ENCODE results near the gene TRIM13. TPM values are rescaled to one million over a fixed set of nuclear protein-coding genes. Genes with fewer than 3 reads are reported as not detected.

The TRIM13 gene
- total RNA-seq, 4 donors from 2014 or later = 21.4 to 38.6 (median 34.8) TPM

GRCh38 chr13:49975826-49976225 lies 21.0 kb upstream of the TRIM13 start:
- Histone ChIP-seq H3K9me3 (no peaks in the 10 kb centered on the region), H3K4me3 (no peak overlapping the region), H3K4me1 (no peaks in the 10 kb centered on the region), H3K36me3 (no peaks in the 10 kb centered on the region), H3K27ac (replicated peaks in 1 of 4) (no peak overlapping the region), H3K27me3 (no peaks in the 10 kb centered on the region)
- intact Hi-C loops (cut with DNase I) = loop anchor here (2.0 to 5.0 kb wide), 3 partner anchors 556 to 936 kb away; no protein-coding TSS in a partner anchor
- WGBS = 92% methylated on average over 1 of the region's 1 CpG
- TF ChIP-seq EP300 (IDR thresholded peaks at IDR 0.05) = no peak
- TF ChIP-seq POLR2A (IDR thresholded peaks at IDR 0.05; ENCODE audit: low read depth) = no peak
- TF ChIP-seq POLR2AphosphoS5 (IDR thresholded peaks at IDR 0.05) = no peak
- no peak for TF ChIP-seq CTCF (IDR thresholded peaks at IDR 0.05)
- DNase-seq (ENCODE audit: extremely low spot score) = no peak

GRCh38 chr13:49976314-49977258 lies 20.3 kb upstream of the TRIM13 start:
- intact Hi-C loops (cut with DNase I) = loop anchor here (2.0 to 5.0 kb wide), 3 partner anchors 556 to 936 kb away; no protein-coding TSS in a partner anchor
- no peak overlapping the region for H3K4me3 ChIP-seq
- WGBS = 56% methylated on average over 8 of the region's 8 CpGs
- TF ChIP-seq CTCF (IDR thresholded peaks at IDR 0.05) = peak; percentile 77 to 88 (median 80)
- no peak for TF ChIP-seq EP300 (IDR thresholded peaks at IDR 0.05)
- peak in 1 of 2 donors; percentile 27 for TF ChIP-seq POLR2AphosphoS5 (IDR thresholded peaks at IDR 0.05)
- H3K4me1 ChIP-seq = no peaks in the 10 kb centered on the region
- no peaks in the 10 kb centered on the region for H3K9me3 ChIP-seq
- H3K27me3 ChIP-seq = no peaks in the 10 kb centered on the region
- H3K36me3 ChIP-seq = no peaks in the 10 kb centered on the region
- DNase-seq (ENCODE audit: extremely low spot score) = peak; percentile 94
- H3K27ac ChIP-seq (replicated peaks in 1 of 4) = no peak overlapping the region

GRCh38 chr13:49977992-49978391 lies 18.9 kb upstream of the TRIM13 start:
- no peak overlapping the region for H3K4me3 ChIP-seq
- H3K27ac ChIP-seq (replicated peaks in 1 of 4) = no peak overlapping the region
- DNase-seq (ENCODE audit: extremely low spot score) = no peak
- H3K4me1 ChIP-seq = no peaks in the 10 kb centered on the region
- no peak for TF ChIP-seq POLR2AphosphoS5 (IDR thresholded peaks at IDR 0.05)
- no peak for TF ChIP-seq POLR2A (IDR thresholded peaks at IDR 0.05; ENCODE audit: low read depth)
- TF ChIP-seq CTCF (IDR thresholded peaks at IDR 0.05) = no peak
- no peak for TF ChIP-seq EP300 (IDR thresholded peaks at IDR 0.05)
- intact Hi-C loops (cut with DNase I) = loop anchor here (2.0 to 5.0 kb wide), 3 partner anchors 554 to 934 kb away; no protein-coding TSS in a partner anchor
- no peaks in the 10 kb centered on the region for H3K36me3 ChIP-seq
- no peaks in the 10 kb centered on the region for H3K9me3 ChIP-seq
- no peaks in the 10 kb centered on the region for H3K27me3 ChIP-seq
- WGBS = 81% methylated on average over 3 of the region's 3 CpGs

GRCh38 chr13:49980266-49980665 lies 16.6 kb upstream of the TRIM13 start:
- Histone ChIP-seq H3K27me3 (no peaks in the 10 kb centered on the region), H3K4me3 (no peak overlapping the region), H3K36me3 (no peaks in the 10 kb centered on the region), H3K9me3 (no peaks in the 10 kb centered on the region), H3K27ac (replicated peaks in 1 of 4) (no peak overlapping the region), H3K4me1 (peaks cover 0 to 8% (median 3%) of the 10 kb centered on the region in 4 donors)
- TF ChIP-seq CTCF (IDR thresholded peaks at IDR 0.05) = no peak
- TF ChIP-seq POLR2A (IDR thresholded peaks at IDR 0.05; ENCODE audit: low read depth) = no peak
- no peak for TF ChIP-seq POLR2AphosphoS5 (IDR thresholded peaks at IDR 0.05)
- TF ChIP-seq EP300 (IDR thresholded peaks at IDR 0.05) = no peak
- no peak for DNase-seq (ENCODE audit: extremely low spot score)
- intact Hi-C loops (cut with DNase I) = loop anchor here (5.0 kb wide), 1 partner anchor 1092 kb away; no protein-coding TSS in a partner anchor
